HG03060 (cell line): Measurements from ENCODE around the gene TREX2.

ENCODE experiments used
- ATAC-seq: cut with Tn5 transposase; IDR thresholded peaks from one replicate; pipeline ENCODE4 v1.9.1; 2021; ENCODE audit warnings: low read depth, moderate number of reproducible peaks; ENCODE audit not compliant: unreplicated experiment

The TREX2 gene

GRCh38 chrX:153440556-153441135, 5.2 kb downstream of the TREX2 start:
- ATAC-seq, result no peak

GRCh38 chrX:153439977-153440376, 5.9 kb downstream of the TREX2 start:
- no peak for ATAC-seq

- ATAC-seq, result no peak
Observed at GRCh38 chrX:153438532-153438931, 7.3 kb downstream of the TREX2 start.

GRCh38 chrX:153435845-153436244, 10.0 kb downstream of the TREX2 start:
- ATAC-seq, result no peak

- ATAC-seq, result no peak
Observed at GRCh38 chrX:153434801-153435200, 11.1 kb downstream of the TREX2 start.

GRCh38 chrX:153433781-153434285, 12.0 kb downstream of the TREX2 start:
- no peak for ATAC-seq

GRCh38 chrX:153433161-153433680, 12.6 kb downstream of the TREX2 start:
- ATAC-seq, result no peak

- ATAC-seq, result no peak
Observed at GRCh38 chrX:153430796-153431195, 15.1 kb downstream of the TREX2 start.

GRCh38 chrX:153426204-153426603, 19.7 kb downstream of the TREX2 start:
- no peak for ATAC-seq

- ATAC-seq, result no peak
Observed at GRCh38 chrX:153423652-153424051, 22.2 kb downstream of the TREX2 start.

GRCh38 chrX:153421856-153422255, 24.0 kb downstream of the TREX2 start:
- no peak for ATAC-seq

- ATAC-seq, result no peak
Observed at GRCh38 chrX:153420851-153421599, 24.8 kb downstream of the TREX2 start.

GRCh38 chrX:153417637-153418036, 28.2 kb downstream of the TREX2 start:
- ATAC-seq, result no peak

- ATAC-seq, result no peak
Observed at GRCh38 chrX:153416781-153417450, 28.9 kb downstream of the TREX2 start.

GRCh38 chrX:153414856-153415510, 30.9 kb downstream of the TREX2 start:
- ATAC-seq, result no peak

- no peak for ATAC-seq
Observed at GRCh38 chrX:153413731-153414130, 32.1 kb downstream of the TREX2 start.

- no peak for ATAC-seq
Observed at GRCh38 chrX:153412746-153413720, 32.8 kb downstream of the TREX2 start.

GRCh38 chrX:153411988-153412574, 33.8 kb downstream of the TREX2 start:
- no peak for ATAC-seq

GRCh38 chrX:153411255-153411987, 34.4 kb downstream of the TREX2 start, which contains the start of gene ZFP92:
Gene ZFP92 (plus strand): TSS chrX:153411472. CDS start chrX:153418323, 6,851 bp downstream.
- ATAC-seq, result peak; percentile 56
